ENCODE results near the gene GCNT4. TPM values are rescaled to one million over a fixed set of nuclear protein-coding genes. Genes with fewer than 3 reads are reported as not detected.

GCNT4 gene
- total RNA-seq, 4 donors from 2014 or later: 1.1 to 12.5 (median 2.7) TPM

DNA sequence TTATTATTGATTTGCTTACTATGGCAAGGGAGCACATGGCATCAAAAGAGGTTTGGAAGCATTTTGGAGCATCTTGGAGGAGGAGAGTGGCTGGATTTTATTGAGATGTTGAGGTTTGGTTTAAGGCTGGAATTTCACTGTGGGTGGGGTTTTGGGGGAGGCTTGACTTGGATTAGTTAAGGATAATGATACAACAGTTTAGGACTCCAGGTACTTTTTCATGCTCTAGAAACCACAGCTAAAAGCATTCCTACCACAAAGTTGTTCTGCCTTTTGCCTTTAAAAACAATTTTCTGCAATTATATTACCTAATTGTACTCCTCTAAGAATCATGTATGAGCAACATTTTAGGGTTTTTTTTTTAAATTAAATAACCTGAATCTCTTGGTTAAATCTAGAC is 5.0 kb downstream of the GCNT4 start:
- H3K4me1 ChIP-seq: peaks cover 11 to 30% (median 25%) of the 10 kb centered on the region in 4 donors
- intact Hi-C loops (cut with DNase I; ENCODE audit: low total_unique reads) (no loop called here), in situ Hi-C loops (cut with MboI; ENCODE audit: low pct_ligation_motif_present in 1 of 4, low pct_unique_long_range_greater_than_20kb in 1 of 4, low sequenced_read_pairs in 3 of 4) (no loop called here)
- TF ChIP-seq POLR2A (IDR thresholded peaks at IDR 0.05) (no peak), EP300 (IDR thresholded peaks at IDR 0.05; ENCODE audit: low read depth) (no peak), POLR2AphosphoS5 (IDR thresholded peaks at IDR 0.05) (no peak)
- TF ChIP-seq, protein P1, sequence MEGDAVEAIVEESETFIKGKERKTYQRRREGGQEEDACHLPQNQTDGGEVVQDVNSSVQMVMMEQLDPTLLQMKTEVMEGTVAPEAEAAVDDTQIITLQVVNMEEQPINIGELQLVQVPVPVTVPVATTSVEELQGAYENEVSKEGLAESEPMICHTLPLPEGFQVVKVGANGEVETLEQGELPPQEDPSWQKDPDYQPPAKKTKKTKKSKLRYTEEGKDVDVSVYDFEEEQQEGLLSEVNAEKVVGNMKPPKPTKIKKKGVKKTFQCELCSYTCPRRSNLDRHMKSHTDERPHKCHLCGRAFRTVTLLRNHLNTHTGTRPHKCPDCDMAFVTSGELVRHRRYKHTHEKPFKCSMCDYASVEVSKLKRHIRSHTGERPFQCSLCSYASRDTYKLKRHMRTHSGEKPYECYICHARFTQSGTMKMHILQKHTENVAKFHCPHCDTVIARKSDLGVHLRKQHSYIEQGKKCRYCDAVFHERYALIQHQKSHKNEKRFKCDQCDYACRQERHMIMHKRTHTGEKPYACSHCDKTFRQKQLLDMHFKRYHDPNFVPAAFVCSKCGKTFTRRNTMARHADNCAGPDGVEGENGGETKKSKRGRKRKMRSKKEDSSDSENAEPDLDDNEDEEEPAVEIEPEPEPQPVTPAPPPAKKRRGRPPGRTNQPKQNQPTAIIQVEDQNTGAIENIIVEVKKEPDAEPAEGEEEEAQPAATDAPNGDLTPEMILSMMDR (IDR thresholded peaks at IDR 0.05): no peak
- no peak overlapping the region for H3K27ac ChIP-seq
- H3K36me3 ChIP-seq: no peaks in the 10 kb centered on the region
- H3K9me3 ChIP-seq: no peaks in the 10 kb centered on the region
- no peak overlapping the region for H3K4me3 ChIP-seq
- no peak for DNase-seq
- H3K27me3 ChIP-seq: no peaks in the 10 kb centered on the region

DNA sequence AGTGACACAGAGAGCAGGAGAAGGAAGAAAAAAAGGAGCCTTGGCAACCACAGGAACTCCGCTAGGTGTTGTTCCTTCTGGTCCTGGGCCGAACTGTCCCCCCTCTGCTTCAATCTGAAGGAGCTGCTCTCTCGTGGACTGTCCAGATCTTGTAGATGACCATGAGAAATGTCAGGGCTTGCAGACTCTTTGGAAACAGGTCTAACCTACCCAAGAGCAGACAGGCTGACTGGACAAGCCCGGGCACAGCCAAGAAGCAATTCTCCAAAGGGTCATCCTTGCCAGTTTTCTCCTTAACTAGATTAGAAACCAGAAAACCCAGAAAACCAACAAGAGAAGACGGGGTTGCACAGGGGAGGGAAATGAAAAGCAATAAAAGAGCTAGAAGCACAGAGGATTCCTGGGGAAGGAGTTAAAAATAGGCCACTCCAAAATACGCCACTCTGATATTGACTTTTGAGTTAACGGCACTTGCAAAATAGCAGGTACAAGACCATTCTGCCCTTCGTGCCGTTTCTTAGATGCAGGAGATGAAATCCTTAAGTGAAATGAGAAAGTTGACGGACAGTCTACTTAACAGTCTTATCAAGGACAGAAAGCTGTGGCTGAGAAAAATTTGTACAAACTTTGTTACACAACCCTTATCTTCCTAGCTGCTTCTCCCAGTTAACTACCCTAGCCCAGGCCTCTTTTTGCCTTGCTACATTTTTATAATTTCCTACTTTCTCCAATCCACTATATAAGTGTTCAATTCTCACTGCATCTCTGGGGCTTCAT is 5.8 kb downstream of the GCNT4 start:
- in situ Hi-C loops (cut with MboI; ENCODE audit: low pct_ligation_motif_present in 1 of 4, low pct_unique_long_range_greater_than_20kb in 1 of 4, low sequenced_read_pairs in 3 of 4): no loop called here
- H3K36me3 ChIP-seq: no peaks in the 10 kb centered on the region
- no peak overlapping the region for H3K4me3 ChIP-seq
- H3K9me3 ChIP-seq: no peaks in the 10 kb centered on the region
- no peak overlapping the region for H3K27ac ChIP-seq
- H3K4me1 ChIP-seq: peaks cover 7 to 22% (median 19%) of the 10 kb centered on the region in 4 donors
- intact Hi-C loops (cut with DNase I; ENCODE audit: low total_unique reads): no loop called here
- 84 to 89% methylated on average over 3 to 10 of the region's 10 CpGs for WGBS, 2 donors (ENCODE audit: low coverage in 1 of 2)
- no peak for DNase-seq
- H3K27me3 ChIP-seq: no peaks in the 10 kb centered on the region
- TF ChIP-seq POLR2A (IDR thresholded peaks at IDR 0.05): no peak
- TF ChIP-seq, protein P1 (IDR thresholded peaks at IDR 0.05): no peak
- TF ChIP-seq EP300 (IDR thresholded peaks at IDR 0.05; ENCODE audit: low read depth): no peak
- TF ChIP-seq POLR2AphosphoS5 (IDR thresholded peaks at IDR 0.05): no peak

DNA sequence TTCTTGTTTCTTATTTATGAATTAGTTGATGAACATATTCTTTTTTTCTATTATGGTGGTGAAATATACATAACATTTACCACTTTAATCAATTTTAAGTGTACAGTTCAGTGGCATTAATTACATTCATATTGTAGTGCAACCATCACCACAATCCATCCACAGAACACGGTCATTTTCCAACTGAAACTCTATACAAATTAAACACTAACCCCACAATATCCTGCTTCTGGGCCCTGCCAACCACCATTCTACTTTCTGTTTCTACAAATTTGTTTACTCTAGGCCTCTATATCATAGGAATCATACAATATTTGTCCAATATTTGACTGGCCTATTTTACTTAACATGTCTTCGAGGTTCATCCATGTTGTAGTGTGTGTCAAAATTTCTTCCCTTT is 7.3 kb downstream of the GCNT4 start:
- H3K9me3 ChIP-seq: no peaks in the 10 kb centered on the region
- in situ Hi-C loops (cut with MboI; ENCODE audit: low pct_ligation_motif_present in 1 of 4, low pct_unique_long_range_greater_than_20kb in 1 of 4, low sequenced_read_pairs in 3 of 4): no loop called here
- H3K27me3 ChIP-seq: no peaks in the 10 kb centered on the region
- intact Hi-C loops (cut with DNase I; ENCODE audit: low total_unique reads): no loop called here
- H3K4me3 ChIP-seq: no peak overlapping the region
- no peak for DNase-seq
- 66 to 80% methylated on average over 2 of the region's 2 CpGs for WGBS, 2 donors (ENCODE audit: low coverage in 1 of 2)
- H3K36me3 ChIP-seq: no peaks in the 10 kb centered on the region
- peaks cover 0 to 8% (median 7%) of the 10 kb centered on the region in 4 donors for H3K4me1 ChIP-seq
- H3K27ac ChIP-seq: no peak overlapping the region
- TF ChIP-seq, protein P1 (IDR thresholded peaks at IDR 0.05): no peak
- TF ChIP-seq POLR2AphosphoS5 (IDR thresholded peaks at IDR 0.05) (no peak), POLR2A (IDR thresholded peaks at IDR 0.05) (no peak)

DNA sequence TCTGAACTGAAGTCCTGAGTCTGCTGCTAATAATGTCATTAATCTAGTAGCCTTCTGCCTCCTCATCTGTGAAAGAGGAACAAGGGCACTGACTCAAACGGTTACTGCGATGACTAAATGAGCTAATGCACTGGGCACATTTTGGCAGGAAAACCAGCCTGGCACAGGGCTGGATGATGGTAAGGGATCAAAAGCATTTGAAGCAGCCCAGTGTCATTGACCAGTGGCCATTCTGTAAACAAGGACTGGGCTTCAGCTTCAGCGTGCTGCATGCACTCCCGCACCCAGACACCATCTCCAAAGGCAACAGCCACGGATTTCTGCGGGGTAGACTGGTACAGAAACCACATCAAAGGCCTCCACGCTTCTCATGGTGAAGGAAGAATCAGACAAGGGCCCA is 8.0 kb downstream of the GCNT4 start:
- in situ Hi-C loops (cut with MboI; ENCODE audit: low pct_ligation_motif_present in 1 of 4, low pct_unique_long_range_greater_than_20kb in 1 of 4, low sequenced_read_pairs in 3 of 4) (no loop called here), intact Hi-C loops (cut with DNase I; ENCODE audit: low total_unique reads) (no loop called here)
- H3K27me3 ChIP-seq: no peaks in the 10 kb centered on the region
- no peaks in the 10 kb centered on the region for H3K9me3 ChIP-seq
- no peak overlapping the region for H3K27ac ChIP-seq
- no peak for TF ChIP-seq EP300 (IDR thresholded peaks at IDR 0.05; ENCODE audit: low read depth)
- no peak for TF ChIP-seq POLR2AphosphoS5 (IDR thresholded peaks at IDR 0.05)
- TF ChIP-seq POLR2A (IDR thresholded peaks at IDR 0.05): no peak
- TF ChIP-seq, protein P1 (IDR thresholded peaks at IDR 0.05): no peak
- DNase-seq: no peak
- H3K4me3 ChIP-seq: no peak overlapping the region
- no peaks in the 10 kb centered on the region for H3K36me3 ChIP-seq
- H3K4me1 ChIP-seq: peaks cover 0 to 2% (median under 1%) of the 10 kb centered on the region in 4 donors
- 75 to 96% methylated on average over 7 of the region's 7 CpGs for WGBS, 2 donors (ENCODE audit: low coverage in 1 of 2)

All from transverse colon (tissue), 4 donors.